ENCODE data around the gene DNAI1.

DNAI1 gene

DNA sequence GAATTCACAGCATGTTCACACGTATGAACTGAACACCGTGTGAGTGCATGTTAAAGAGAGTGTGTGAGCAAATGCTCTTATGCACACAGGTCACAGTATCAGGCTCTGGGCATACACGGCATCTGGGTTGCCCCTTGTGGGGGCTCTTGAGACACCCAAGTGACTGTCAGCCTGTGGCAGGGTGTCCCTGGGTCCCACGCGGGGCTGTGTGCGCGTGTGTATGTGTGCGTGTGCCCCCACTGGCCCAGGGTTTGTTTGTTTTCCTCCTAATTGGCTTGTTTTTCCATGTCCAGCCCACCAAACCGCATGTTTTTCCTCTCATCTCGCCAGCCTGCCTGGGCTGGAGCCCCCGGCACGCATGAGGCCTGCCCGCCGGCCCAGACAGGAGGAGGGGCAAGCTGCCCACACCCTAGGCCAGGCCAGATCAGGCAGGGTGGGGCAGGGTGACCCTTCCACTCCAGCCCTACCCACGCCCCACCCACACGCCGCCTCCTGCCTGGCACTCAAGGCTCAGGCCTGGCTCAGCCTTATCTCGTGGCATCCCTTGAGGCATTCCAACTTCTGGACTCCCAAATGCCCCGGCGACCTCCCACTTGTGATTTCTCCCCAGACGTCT is 102.1 kb downstream of the DNAI1 start:
- DNase-seq: no peak

- no peak for DNase-seq
Observed at GRCh38 chr9:34562135-34562745, 103.6 kb downstream of the DNAI1 start.

DNA sequence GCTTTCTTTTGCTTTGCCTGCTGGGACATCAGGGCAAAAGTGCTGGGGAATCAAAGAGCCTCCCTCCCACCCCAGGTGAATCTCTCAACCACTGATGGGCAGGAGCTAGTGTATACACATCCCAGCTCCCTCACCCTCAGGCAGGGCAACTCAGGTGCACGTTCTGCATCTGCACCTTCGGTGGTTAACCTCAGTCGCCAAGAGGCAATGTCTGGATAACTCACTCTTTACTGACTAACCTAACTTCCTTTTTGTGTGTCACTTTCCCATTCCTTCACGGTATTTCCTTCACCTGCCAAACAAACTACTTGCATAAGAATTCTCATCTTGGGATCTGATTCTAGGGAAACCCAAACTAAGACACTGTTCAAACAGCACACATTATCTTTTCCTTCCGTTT is 104.7 kb downstream of the DNAI1 start:
- DNase-seq: no peak

GRCh38 chr9:34564617-34565016 is 106.0 kb downstream of the DNAI1 start:
- no peak for DNase-seq

DNA sequence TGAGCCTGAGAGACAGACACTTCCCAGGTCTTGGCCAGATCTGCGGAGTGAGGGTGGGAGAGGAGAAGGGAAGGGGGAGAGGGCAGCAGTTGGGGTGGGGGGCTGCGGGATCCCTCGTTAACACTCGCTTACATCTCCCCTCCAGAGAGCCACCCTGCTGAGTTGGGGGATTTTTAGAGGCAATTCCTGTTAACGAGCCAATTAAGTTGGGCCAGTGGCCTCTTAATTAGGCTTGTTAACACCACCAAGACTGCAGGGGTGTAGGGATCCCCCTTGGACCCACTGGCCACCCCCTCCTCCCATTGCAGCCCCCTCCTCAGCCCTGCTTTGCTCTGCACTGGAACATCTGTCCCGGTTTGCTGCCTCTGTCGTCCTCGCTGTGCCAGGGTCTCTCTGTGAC is 107.3 kb downstream of the DNAI1 start:
- DNase-seq: no peak

DNA sequence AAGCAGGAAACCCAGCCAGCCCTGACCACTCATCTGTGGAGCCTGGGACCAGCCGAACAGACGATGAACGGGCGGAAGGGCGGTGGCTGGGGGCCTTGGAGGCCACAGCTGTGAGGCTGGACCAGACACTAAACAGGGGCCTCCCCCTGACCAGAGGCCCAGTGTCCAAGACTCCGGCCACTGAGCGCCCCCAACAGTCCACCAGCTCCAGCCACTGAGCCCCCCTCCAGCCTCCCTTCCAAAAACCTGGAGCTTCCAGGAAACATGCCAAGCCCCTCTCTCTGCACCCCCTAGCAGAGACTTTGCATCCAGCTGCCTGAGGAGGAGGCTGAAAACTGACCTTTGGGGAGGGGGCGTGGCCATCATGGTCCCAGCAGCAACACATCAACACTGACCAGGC is 107.7 kb downstream of the DNAI1 start:
- no peak for DNase-seq

- no peak for DNase-seq
Observed at GRCh38 chr9:34566972-34567371, 108.4 kb downstream of the DNAI1 start.

GRCh38 chr9:34568133-34568532 is 109.5 kb downstream of the DNAI1 start:
- DNase-seq: no peak

GRCh38 chr9:34568774-34569173 is 110.2 kb downstream of the DNAI1 start:
- no peak for DNase-seq

DNA sequence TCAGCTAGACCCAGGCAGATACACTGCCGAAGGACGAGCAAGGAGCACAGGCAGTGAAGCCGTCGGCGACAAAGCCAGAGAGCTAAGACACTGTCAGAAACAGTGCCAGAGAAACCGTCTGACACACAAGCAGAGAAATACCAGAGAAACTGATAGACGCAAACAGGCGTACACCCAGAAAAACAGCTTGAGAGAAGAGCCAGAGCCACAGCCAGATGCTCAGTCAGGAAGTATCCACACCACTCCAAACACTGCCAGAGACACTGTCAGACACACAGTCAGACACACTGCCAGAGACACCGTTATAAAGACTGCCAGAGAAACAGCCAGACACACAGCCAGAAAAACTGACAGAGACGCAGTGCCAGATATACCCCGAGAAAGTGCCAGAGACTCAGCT is 111.8 kb downstream of the DNAI1 start:
- no peak for DNase-seq

Data from HCEC 1CT (cell line).